ENCODE results near the gene IPO8.

DNA sequence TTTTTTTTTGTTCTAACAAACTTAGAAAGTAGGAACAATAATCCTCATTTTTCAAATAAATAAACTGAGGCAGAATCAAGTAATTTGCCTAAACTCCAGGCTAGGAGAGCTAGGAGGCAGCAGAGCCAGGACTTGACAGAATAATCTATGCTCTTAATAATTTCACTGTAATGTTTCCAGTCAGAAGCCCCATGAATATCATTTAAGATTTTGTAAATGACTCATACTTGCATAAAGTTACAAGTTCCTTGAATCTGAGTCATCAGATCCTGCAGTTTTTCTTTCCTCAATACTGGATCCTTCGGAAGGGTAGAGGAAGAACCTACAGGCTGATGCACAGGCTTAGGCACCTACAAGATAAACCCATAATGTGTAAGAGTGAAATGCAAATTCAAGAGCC is 30.1 kb upstream of the IPO8 start:
- TF ChIP-seq TAF1 (IDR thresholded peaks at IDR 0.05; ENCODE audit: borderline replicate concordance, insufficient read depth, low read length) (no peak), SIN3A (IDR thresholded peaks at IDR 0.05; ENCODE audit: borderline replicate concordance, insufficient read depth, low read length) (no peak), POLR2AphosphoS5 (IDR thresholded peaks at IDR 0.05; ENCODE audit: low read depth, low read length) (no peak), FOXP2 (optimal IDR thresholded peaks at IDR 0.05; ENCODE audit: borderline replicate concordance, extremely low read depth, extremely low read length, insufficient read depth) (no peak)

Data from PFSK-1 (cell line).